EH (cell line): ENCODE measurements around the gene AGAP9.
A peak's percentile ranks its signal among the peaks of the same experiment; 100 is the strongest.
"Not testable (repeated sequence)": the region's sequence is repeated elsewhere in the genome, so short reads cannot be mapped to it uniquely, and the experiment has no call there.

Experiments used
- DNase-seq: peaks from one replicate; pipeline ENCODE4 v3.0.0-alpha.2; 2015; ENCODE audit warnings: low read depth

Gene AGAP9

DNA sequence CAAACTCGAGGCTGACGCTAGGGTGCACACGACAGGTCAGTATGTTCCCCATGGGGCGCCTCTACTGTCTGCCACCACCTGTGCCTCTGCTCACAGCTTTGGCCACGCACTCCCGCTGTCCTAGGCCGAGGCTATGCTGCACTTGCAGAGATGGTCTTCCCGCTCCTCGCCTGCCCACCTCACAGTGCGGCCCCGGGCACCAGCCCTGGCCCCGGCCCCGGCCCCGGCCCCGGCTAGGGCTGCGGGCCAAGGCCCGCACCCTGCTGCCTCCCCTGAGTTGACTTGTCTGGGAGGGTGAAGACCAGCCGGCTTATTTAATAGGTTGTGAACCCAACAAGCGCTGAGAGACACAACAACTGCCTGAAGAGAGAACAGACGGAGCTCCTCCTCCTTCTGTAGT lies at the start of gene AGAP9:
Gene AGAP9, minus strand, starts transcription at position 164 of the 400 bp plus-strand sequence. Its CDS starts 112 bp downstream, at position 52.
- DNase-seq, result not testable (repeated sequence)

- DNase-seq, result not testable (repeated sequence)
These were observed 47.9 kb upstream of the AGAP9 start for GRCh38 chr10:47571138-47571912.

DNA sequence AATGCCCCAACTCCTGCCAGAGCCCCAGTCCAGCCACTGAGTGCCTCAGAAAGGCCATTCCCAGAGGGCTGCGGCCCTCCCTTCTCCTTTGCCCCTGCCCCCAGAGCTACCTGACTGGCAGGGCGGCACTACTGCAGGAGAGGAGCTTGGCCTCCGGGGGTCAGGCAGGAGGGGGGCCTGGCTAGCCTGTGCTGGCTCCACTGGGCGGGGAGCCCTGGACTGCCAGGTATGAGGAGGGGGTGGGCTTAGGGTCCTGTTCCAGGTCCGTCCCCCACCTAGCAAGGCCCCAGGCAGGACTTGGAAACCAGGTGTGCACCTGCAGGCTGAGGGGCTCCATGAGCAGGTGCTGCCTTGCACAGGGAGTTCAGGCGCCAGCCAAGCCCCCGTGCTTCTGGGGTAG lies 43.3 kb upstream of the AGAP9 start:
- DNase-seq, result not testable (repeated sequence)

DNA sequence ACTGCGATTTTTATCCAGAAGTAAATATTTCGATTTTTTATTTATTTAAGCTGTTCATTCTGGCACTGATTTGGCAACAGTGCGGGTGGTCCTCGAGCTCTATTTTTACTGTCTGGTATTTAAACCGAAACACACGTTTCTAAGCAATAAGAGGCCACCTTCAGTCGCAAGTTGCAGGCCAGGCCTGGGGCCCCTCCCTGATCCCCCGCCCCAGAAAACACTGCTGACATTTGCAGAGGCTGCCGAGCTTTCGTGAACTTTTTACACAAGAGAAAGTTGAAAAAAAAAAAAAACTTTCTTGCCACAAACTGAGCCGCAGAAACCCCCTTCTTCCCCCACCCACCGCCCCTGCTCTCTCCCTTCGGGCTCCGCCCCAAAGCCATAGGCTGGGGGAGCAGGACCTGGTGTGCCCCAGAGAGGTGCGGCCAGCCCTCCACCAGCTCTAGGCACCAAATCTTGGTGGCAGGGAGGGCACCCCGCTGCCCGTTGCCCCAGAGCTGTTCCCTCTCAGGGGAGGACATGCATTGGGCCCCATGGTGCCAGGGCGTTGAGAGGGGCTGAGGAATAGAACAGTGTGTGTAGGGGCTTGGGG lies 42.8 kb upstream of the AGAP9 start:
- DNase-seq, result not testable (repeated sequence)

DNA sequence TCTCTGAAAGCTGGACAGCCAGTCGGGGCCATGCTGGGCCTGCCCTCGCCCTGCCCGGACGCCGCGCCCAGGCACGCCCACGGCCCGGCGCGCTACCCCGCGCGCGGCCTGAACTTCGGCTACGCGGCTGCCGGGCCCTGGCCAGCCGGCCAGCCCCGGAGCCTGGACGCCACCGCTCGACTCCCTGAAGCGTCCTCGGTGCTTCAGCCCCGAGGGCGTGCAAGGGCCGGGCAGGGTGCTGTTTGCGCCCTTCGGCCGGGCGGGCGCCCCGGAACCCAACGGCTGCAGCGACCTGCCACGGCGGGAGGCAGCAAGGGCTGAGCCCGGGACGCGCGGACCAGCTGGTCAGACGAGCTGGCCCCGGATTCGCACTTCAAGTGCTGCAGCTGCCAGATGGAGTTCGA lies 42.1 kb upstream of the AGAP9 start:
- DNase-seq, result not testable (repeated sequence)

GRCh38 chr10:47564953-47565352 lies 41.5 kb upstream of the AGAP9 start:
- not testable (repeated sequence) for DNase-seq

DNA sequence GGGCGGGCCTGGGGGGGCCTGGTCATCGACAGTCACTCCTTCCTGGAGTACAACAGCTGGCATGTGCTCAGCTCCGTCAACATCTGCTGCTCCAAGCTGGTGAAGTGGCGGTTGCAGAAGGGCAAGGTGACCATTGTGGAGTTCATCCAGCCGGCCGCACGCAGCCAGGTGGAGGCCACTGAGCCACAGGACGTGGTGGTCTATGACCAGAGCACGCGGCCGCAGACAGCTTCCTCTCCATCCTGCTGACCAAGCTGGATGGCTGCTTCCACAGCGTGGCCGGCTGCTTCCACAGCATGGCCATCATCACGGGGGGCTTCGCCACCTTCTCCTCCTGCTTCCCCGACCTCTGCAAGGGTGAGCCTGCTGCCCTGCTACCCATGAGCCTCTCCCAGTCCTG lies 40.9 kb upstream of the AGAP9 start:
- not testable (repeated sequence) for DNase-seq

GRCh38 chr10:47560452-47560851 lies 37.0 kb upstream of the AGAP9 start:
- DNase-seq, result peak; percentile 6

- DNase-seq, result peak; percentile 29
These were observed 36.4 kb upstream of the AGAP9 start for GRCh38 chr10:47559718-47560308.

- DNase-seq, result peak; percentile 75
These were observed 34.7 kb upstream of the AGAP9 start for GRCh38 chr10:47558109-47558508.

DNA sequence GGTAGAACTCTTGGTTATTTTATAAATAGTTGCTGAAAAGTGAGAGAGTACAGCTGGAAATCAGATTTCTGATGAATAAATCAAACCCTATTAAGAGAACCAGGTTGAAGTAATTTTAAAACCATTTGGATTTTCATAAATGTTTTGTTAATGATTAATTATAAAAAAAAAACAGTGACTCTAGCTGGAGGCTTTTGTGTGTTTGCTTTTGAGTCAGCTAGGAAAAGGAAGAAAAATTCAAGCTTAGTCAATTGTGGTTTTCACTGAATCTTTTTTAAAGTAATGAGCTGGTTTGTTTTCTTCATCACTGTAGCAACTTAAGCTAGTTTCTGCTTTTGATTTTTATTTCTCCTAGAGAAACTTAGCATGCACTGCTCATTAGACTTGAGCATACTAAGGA lies 34.2 kb upstream of the AGAP9 start:
- peak; percentile 69 for DNase-seq

- not testable (repeated sequence) for DNase-seq
These were observed 31.9 kb upstream of the AGAP9 start for GRCh38 chr10:47555334-47555733.

DNA sequence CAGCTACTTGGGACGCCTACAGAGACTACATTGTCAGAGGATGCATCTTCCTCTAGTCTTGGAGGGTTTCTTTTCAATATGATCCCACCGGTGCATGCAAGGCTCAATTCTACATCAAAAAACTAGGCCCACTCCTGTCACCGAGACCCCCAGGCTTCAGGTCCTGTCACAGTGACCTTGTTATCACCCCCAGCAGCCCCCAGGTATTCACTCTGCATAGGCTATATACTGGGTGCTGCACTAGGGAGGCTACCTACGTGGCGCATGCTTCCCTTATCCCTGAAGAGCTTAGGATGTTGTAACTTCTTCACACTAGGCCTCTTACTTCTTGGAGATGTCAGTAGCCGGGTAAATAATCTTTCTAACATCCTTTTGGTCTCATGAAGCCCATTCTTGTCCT lies 31.1 kb upstream of the AGAP9 start:
- DNase-seq, result not testable (repeated sequence)

DNA sequence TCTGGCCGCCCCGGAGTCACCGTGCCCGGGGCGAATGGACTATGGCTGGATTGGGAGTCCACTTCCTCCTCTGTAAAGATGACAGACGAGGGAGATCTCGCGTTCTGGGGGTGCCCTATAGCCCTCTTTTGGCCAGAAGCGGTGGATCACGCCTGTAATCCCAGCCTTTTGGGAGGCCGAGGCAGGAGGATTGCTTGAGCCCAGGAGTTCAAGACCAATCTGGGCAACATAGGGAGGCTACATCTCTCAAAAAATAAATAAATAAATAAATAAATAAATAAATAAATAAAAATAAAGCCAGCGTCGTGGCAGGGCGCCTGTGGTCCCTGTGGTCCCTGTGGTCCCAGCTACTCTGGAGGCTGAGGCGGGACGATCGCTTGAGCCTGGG lies 30.4 kb upstream of the AGAP9 start:
- DNase-seq, result peak; percentile 16

DNA sequence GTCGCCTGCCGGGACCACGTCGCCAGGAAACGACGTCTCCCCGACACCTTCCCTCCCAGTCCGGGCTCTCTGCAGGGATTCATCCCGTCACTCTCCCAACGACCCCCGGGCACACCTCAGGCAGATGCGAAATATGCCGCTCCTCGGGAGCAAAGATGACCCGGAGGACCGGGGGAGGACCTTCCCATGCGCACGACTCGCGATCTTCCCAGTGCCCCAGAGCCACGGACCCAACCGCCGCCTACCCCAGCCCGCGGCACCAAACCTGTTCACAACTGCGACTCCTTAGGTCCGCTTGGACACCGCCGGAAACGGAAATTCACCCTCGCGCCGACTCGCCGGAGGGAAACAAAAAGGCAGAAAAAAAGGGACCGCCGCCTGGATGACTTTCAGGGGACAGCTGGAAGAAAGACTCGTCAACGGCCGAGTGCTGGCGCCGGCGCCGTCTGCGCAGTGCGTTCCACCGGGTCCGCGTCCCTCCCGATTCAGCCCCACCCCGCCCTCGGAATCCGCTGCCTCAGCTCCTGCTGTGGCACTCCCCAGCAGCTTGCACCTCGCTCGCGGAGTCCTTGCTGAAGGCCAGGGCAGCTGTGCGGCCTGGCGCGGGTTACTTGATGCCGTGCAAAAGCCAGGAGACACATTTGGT lies 29.9 kb upstream of the AGAP9 start:
- peak; percentile 81 for DNase-seq

DNA sequence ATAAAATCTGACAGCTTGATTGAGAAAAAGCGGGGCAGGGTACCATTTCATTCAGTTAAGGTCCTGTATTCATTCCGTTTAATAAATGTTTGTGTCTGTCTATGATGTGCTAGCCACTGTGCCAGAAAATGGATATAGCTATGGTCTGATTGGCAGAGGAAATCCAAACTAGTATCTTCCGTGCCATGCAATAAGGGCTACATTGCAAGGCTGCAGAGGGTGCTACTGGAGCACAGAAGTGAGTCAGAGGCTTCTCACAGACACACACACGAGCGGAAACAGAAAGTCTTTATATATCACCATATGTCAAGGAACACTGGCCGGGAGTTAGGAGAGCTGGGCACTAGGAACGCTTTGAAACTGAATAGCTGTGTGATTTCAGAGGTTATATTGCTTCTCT lies 29.3 kb upstream of the AGAP9 start:
- DNase-seq, result peak; percentile 87

- DNase-seq, result not testable (repeated sequence)
These were observed 23.8 kb upstream of the AGAP9 start for GRCh38 chr10:47547286-47547685.

DNA sequence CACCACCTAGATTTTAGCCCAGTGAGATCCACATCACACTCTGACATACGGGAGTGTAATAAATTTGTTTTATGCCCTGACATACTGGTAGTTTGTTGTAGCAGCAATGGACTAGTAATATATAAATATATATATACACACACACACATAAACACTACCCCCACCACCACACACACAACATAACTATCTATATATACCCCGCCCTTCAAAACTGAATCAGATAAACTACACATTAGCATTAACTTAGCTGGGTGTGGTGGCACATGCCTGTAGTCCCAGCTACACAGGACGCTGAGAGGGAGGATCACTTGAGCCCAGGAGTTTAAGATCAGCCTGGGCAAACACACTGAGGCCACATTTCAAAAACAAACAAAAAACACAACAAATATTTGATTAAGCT lies 13.0 kb upstream of the AGAP9 start:
- not testable (repeated sequence) for DNase-seq

DNA sequence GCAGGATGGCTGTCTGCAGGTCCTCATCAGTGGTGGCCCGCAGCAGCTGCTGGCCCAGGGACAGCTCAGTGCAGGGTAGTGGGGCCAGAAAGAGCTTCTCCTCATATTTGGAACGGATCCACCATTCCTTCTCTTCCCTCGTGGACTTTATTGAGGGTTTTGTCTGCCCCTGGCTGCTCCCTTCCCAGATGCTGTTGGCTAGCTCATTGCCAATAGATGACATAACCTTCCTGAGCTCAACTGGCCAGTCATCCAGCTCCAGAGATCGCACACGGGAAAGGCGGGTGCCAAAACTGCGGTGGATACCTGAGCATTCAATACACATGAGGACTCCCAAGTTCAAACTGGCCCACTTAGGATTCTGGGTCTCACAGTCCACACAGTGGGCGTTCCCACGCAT lies 21.1 kb downstream of the AGAP9 start:
- not testable (repeated sequence) for DNase-seq

DNA sequence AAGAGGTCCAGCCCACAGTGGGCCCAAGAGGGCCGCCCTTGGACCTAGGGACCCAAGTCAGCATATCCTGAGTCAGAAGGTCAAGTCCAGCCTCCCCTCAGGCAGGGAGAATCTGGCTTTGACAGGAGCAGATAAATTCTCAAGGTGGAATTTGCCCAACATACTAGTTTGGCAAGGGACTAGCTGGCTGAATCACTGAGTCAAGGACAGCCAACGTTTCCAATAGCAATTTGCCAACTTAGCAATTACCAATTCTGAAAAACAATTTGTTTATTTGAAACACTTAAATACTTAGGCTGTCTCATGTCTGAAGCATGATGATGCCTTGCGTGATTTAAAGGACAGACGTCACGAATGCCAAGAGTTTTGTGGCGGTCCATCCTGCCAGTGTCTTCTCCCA lies 29.2 kb downstream of the AGAP9 start:
- DNase-seq, result not testable (repeated sequence)

DNA sequence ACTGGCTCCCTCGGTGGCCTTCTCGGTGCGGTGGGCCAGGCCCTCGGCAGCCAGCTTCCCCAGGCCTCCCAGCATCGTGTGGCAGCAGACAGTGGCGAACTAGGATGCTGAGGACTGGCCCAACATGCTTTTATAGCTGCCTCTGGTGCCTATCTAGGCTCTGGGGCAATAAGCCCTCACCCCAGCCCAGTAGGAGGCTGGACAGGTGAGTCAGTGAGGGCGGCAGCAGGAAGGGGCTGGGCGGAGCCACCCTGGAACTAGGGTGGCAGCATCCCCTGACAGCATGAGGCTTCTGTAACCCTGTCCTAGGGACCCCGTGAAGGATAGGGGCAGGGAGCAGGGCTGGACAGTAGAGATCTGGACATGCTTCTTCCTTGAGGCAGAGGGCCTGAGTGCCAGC lies 31.8 kb downstream of the AGAP9 start, which contains the start of gene FAM25G:
Gene FAM25G, minus strand, starts transcription at position 101 of the 400 bp plus-strand sequence. Its CDS starts 26 bp downstream, at position 75.
- not testable (repeated sequence) for DNase-seq

DNA sequence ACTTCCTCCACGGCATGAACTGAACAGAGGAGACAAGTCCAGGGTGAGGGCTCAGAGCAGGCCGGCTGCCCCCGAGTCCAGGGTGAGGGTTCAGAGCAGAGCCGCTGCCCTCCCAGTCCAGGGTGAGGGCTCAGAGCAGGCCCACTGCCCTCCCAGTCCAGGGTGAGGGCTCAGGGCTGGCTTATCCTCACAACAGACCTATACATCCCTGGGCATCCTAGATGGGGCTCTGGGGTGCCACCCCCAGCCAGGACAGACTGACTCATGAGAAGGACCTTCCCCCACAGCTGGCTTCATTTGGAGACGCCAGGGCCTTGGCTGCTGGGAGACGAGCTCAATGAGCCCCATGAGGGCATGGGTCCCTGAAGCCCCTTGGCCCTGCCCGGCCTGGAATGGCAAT lies 33.8 kb downstream of the AGAP9 start:
- DNase-seq, result not testable (repeated sequence)
